SH-SY5Y (cell line): ENCODE measurements around the gene KRTAP5-3.

ENCODE experiments used
- GATA2 ChIP-seq: IDR thresholded peaks from 2 replicates; pipeline ENCODE4 v1.6.1; 2011; ENCODE audit warnings: mild to moderate bottlenecking, low read depth, low read length
- GATA3 ChIP-seq: IDR thresholded peaks from 2 replicates; pipeline ENCODE4 v1.6.1; 2011; ENCODE audit warnings: low read depth, mild to moderate bottlenecking, low read length, moderate library complexity

DNA sequence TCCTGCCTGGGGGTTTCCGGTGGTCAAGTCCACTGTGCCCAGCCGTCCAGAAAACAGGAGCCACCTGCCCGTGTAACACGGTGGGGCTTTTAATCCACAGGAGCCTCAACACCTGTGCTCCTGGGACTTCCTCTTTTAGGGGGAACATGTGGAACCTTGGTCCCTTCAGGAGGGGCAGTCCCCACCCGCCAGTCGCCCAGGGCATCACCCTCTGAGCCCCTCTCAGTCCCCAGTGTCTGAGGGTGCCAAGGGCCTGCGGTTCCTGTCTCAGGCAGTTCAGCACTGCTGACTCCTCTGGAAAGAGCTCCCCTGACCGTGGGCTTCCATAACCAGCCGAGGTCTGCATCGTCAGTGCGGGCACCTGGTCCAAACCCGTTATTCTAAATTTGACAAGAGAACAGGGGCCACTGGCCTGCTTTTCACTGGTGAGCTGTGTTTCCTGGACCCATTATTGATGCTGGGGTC is 37.1 kb upstream of the KRTAP5-3 start:
- TF ChIP-seq GATA2 (no peak), GATA3 (no peak)
